ENCODE measurements around the gene NT5C1B. TPM values are rescaled to one million over a fixed set of nuclear protein-coding genes. Genes with fewer than 3 reads are reported as not detected.
"Not testable (repeated sequence)": the region's sequence is repeated elsewhere in the genome, so short reads cannot be mapped to it uniquely, and the experiment has no call there.

NT5C1B gene
- not detected for total RNA-seq
- not detected for polyA plus RNA-seq (2013, experiment 1 of 2)
- not detected for polyA plus RNA-seq (2013, experiment 2 of 2)
- long read RNA-seq, experiment 1: 0 reads
- long read RNA-seq, experiment 2: 0 reads
- long read RNA-seq, experiment 3: 0 reads
- long read RNA-seq, experiment 4: 0 reads

DNA sequence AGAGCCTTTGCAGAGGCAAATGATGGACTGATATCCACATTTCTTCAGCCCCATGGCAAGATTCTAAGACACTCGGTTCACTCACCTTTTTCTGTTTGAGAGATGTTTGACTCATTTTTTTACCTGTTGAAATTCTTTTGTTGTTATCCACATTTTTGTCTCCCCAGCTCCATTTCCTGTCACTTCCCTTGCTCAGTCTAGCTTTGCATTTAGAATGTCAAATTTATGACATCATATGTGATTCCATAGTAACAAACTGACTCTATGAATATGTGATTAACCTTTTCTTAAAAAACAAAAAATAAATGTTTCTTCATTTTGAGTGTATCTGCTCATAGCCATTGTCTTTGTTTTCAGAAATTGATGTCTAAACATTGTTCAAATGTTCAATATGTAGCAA, at the start of gene NT5C1B:
NT5C1B (minus strand) TSS at position 216 of the 400 bp plus-strand sequence; CDS start at position 115, 101 bp downstream.
- no peaks in the 10 kb centered on the region for H3K4me1 ChIP-seq (ENCODE audit: control insufficient read depth, insufficient read depth, low read length)
- Mint-ChIP-seq H3K4me1 (no peaks in the 10 kb centered on the region), H3K9me3 (no peaks in the 10 kb centered on the region), H3K36me3 (ENCODE audit: low read depth) (no peaks in the 10 kb centered on the region), H3K27me3 (ENCODE audit: insufficient read depth) (no peaks in the 10 kb centered on the region), H3K27ac (no peak within 1 kb of the TSS), H3K4me3 (no peak within 1 kb of the TSS)
- H3K27ac ChIP-seq (ENCODE audit: low read depth, low read length): no peak within 1 kb of the TSS
- H3K9me3 ChIP-seq (ENCODE audit: control insufficient read depth, low read length): no peaks in the 10 kb centered on the region
- WGBS, 2 experiments (ENCODE audit: insufficient coverage in 1 of 2, insufficient read length in 1 of 2): 95% methylated on average over 1 of the region's 1 CpG; no CpG with 5 or more reads in 1 of the 2 experiments
- no peaks in the 10 kb centered on the region for H3K27me3 ChIP-seq (ENCODE audit: control insufficient read depth, insufficient read depth, low read length, poor library complexity, severe bottlenecking)
- H3K4me3 ChIP-seq (ENCODE audit: low read length): no peak within 1 kb of the TSS
- H3K36me3 ChIP-seq (ENCODE audit: control insufficient read depth, insufficient read depth, low read length): no peaks in the 10 kb centered on the region
- no peak for DNase-seq
- H3K9ac ChIP-seq (ENCODE audit: extremely low read depth, low read length, poor library complexity, severe bottlenecking): no peak within 1 kb of the TSS
- TF ChIP-seq, protein P1, sequence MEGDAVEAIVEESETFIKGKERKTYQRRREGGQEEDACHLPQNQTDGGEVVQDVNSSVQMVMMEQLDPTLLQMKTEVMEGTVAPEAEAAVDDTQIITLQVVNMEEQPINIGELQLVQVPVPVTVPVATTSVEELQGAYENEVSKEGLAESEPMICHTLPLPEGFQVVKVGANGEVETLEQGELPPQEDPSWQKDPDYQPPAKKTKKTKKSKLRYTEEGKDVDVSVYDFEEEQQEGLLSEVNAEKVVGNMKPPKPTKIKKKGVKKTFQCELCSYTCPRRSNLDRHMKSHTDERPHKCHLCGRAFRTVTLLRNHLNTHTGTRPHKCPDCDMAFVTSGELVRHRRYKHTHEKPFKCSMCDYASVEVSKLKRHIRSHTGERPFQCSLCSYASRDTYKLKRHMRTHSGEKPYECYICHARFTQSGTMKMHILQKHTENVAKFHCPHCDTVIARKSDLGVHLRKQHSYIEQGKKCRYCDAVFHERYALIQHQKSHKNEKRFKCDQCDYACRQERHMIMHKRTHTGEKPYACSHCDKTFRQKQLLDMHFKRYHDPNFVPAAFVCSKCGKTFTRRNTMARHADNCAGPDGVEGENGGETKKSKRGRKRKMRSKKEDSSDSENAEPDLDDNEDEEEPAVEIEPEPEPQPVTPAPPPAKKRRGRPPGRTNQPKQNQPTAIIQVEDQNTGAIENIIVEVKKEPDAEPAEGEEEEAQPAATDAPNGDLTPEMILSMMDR (conservative IDR thresholded peaks at IDR 0.05): no peak

DNA sequence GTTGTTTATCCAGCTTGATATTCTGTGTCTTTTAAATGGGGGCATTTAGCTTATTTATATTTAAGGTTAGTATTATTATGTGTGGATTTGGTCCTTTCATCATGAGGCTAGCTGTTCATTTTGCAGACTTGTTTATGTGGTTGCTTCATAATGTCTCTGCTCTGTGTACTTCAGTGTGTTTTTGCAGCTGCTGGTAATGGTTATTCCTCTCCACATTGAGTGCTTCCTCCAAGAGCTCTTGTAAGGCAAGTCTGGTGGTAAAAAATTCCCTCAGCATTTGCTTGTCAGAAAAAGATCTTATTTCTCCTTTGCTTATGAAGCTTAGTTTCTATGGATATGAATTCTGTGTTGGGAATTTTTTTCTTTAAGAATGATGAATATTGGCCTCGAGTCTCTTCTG, 47.8 kb upstream of the NT5C1B start:
- H3K9ac ChIP-seq (ENCODE audit: extremely low read depth, low read length, poor library complexity, severe bottlenecking): no peak overlapping the region
- Mint-ChIP-seq H3K4me3 (no peak overlapping the region), H3K9me3 (peaks cover 54% of the 10 kb centered on the region), H3K27ac (no peak overlapping the region), H3K27me3 (ENCODE audit: insufficient read depth) (peaks cover 2% of the 10 kb centered on the region), H3K36me3 (ENCODE audit: low read depth) (no peaks in the 10 kb centered on the region), H3K4me1 (no peaks in the 10 kb centered on the region)
- no peak overlapping the region for H3K27ac ChIP-seq (ENCODE audit: low read depth, low read length)
- 95 to 100% methylated on average over 1 of the region's 1 CpG for WGBS, 2 experiments (ENCODE audit: insufficient coverage in 1 of 2, insufficient read length in 1 of 2)
- no peak overlapping the region for H3K4me3 ChIP-seq (ENCODE audit: low read length)
- H3K27me3 ChIP-seq (ENCODE audit: control insufficient read depth, insufficient read depth, low read length, poor library complexity, severe bottlenecking): no peaks in the 10 kb centered on the region
- peaks cover 30% of the 10 kb centered on the region for H3K9me3 ChIP-seq (ENCODE audit: control insufficient read depth, low read length)
- no peak for DNase-seq
- no peaks in the 10 kb centered on the region for H3K4me1 ChIP-seq (ENCODE audit: control insufficient read depth, insufficient read depth, low read length)
- TF ChIP-seq, protein P1 (conservative IDR thresholded peaks at IDR 0.05): no peak
- no peaks in the 10 kb centered on the region for H3K36me3 ChIP-seq (ENCODE audit: control insufficient read depth, insufficient read depth, low read length)

DNA sequence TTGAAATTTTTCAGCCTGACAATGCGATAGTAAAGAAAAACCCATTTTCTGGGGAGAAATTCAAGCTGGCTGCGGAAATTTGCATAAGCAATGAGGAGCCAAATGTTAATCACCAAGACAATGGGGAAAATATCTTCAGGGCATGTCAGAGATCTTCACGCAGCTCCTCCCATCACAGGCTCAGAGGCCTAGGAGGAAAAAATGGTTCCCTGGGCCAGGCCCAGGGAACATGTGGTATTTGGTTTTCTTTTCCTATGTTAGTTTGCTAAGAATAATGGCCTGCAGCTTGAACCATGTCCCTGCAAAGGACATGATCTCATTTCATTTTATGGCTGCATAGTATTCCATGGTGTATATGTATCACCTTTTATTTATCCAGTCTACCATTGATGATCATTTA, 43.3 kb upstream of the NT5C1B start:
- H3K27ac ChIP-seq (ENCODE audit: low read depth, low read length); DNase-seq; H3K27me3 Mint-ChIP-seq (ENCODE audit: insufficient read depth); H3K27ac Mint-ChIP-seq; H3K4me1 ChIP-seq (ENCODE audit: control insufficient read depth, insufficient read depth, low read length); H3K4me1 Mint-ChIP-seq; H3K36me3 ChIP-seq (ENCODE audit: control insufficient read depth, insufficient read depth, low read length); H3K4me3 Mint-ChIP-seq; H3K4me3 ChIP-seq (ENCODE audit: low read length); H3K9ac ChIP-seq (ENCODE audit: extremely low read depth, low read length, poor library complexity, severe bottlenecking); H3K27me3 ChIP-seq (ENCODE audit: control insufficient read depth, insufficient read depth, low read length, poor library complexity, severe bottlenecking); H3K36me3 Mint-ChIP-seq (ENCODE audit: low read depth): not testable (repeated sequence)
- H3K9me3 ChIP-seq (ENCODE audit: control insufficient read depth, low read length): peaks cover 30% of the 10 kb centered on the region
- 79 to 85% methylated on average over 2 to 3 of the region's 3 CpGs for WGBS, 2 experiments (ENCODE audit: insufficient coverage in 1 of 2, insufficient read length in 1 of 2)
- peaks cover 67% of the 10 kb centered on the region for H3K9me3 Mint-ChIP-seq

DNA sequence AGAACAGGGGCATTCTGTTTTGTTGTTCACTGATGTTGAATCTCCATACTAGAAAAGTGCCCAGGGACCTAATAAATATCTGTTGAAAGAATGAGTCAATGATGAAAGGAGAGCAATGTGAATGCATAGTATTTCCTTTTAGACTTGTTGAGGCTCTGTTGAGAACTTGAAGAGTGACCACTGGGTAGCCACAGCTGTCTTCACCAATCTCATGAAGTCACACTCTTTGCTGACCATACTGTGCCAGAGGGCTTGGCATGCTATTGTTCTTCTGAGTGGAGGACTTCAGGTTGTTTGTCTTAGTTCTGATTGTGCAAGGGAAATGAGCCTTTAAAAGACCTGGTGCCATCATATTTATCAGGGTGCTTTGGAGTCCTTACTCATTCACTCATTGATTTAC, 41.6 kb upstream of the NT5C1B start:
- no peaks in the 10 kb centered on the region for H3K4me1 Mint-ChIP-seq
- Histone ChIP-seq H3K9me3 (ENCODE audit: control insufficient read depth, low read length) (peaks cover 20% of the 10 kb centered on the region), H3K9ac (ENCODE audit: extremely low read depth, low read length, poor library complexity, severe bottlenecking) (no peak overlapping the region), H3K27ac (ENCODE audit: low read depth, low read length) (no peak overlapping the region), H3K36me3 (ENCODE audit: control insufficient read depth, insufficient read depth, low read length) (no peaks in the 10 kb centered on the region), H3K4me1 (ENCODE audit: control insufficient read depth, insufficient read depth, low read length) (no peaks in the 10 kb centered on the region), H3K27me3 (ENCODE audit: control insufficient read depth, insufficient read depth, low read length, poor library complexity, severe bottlenecking) (no peaks in the 10 kb centered on the region), H3K4me3 (ENCODE audit: low read length) (no peak overlapping the region)
- H3K36me3 Mint-ChIP-seq (ENCODE audit: low read depth): no peaks in the 10 kb centered on the region
- no peak overlapping the region for H3K27ac Mint-ChIP-seq
- H3K9me3 Mint-ChIP-seq: peaks cover 51% of the 10 kb centered on the region
- H3K4me3 Mint-ChIP-seq: no peak overlapping the region
- H3K27me3 Mint-ChIP-seq (ENCODE audit: insufficient read depth): no peaks in the 10 kb centered on the region
- no peak for DNase-seq
- TF ChIP-seq, protein P1 (conservative IDR thresholded peaks at IDR 0.05): no peak
